ENCODE data around the gene TXNDC2. TPM values are rescaled to one million over a fixed set of nuclear protein-coding genes. Genes with fewer than 3 reads are reported as not detected.
"Not testable (repeated sequence)": the region's sequence is repeated elsewhere in the genome, so short reads cannot be mapped to it uniquely, and the experiment has no call there.

TXNDC2 gene
- total RNA-seq, 1 donor from 2014 or later: under 0.01 TPM

DNA sequence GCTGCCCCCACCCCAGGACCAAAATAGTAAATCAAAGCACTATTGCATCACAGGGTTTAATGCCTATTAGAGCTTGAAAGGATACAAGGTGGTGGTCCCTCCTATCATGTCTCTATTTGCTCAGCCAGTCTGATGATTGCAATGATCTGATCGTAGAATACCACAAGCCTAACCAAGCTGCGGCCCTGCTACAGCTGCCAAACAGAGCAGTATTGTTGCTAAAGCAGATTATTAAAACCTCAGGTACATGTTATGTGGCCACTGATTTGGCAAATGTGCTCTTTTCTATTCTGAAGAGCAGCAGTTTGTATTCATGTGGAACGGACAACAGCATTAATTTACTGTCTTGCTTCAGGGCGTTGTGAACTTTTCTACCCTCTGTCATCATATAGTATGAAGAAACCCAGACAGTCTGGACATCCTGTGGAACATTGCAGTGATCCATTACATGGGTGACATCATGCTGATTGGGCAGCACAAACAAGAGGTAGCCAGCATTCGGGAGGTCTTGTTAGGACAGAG is 19.7 kb downstream of the TXNDC2 start:
- no peak overlapping the region for H3K4me3 ChIP-seq (ENCODE audit: low read depth, low read length)
- DNase-seq (ENCODE audit: low read depth) (peak; percentile 67), FAIRE-seq (peak; percentile 75)
- H3K36me3 ChIP-seq (ENCODE audit: control insufficient read depth, insufficient read depth, low read length): no peaks in the 10 kb centered on the region
- no peaks in the 10 kb centered on the region for H3K27me3 ChIP-seq (ENCODE audit: control insufficient read depth, insufficient read depth, low read length)
- TF ChIP-seq, protein P1, sequence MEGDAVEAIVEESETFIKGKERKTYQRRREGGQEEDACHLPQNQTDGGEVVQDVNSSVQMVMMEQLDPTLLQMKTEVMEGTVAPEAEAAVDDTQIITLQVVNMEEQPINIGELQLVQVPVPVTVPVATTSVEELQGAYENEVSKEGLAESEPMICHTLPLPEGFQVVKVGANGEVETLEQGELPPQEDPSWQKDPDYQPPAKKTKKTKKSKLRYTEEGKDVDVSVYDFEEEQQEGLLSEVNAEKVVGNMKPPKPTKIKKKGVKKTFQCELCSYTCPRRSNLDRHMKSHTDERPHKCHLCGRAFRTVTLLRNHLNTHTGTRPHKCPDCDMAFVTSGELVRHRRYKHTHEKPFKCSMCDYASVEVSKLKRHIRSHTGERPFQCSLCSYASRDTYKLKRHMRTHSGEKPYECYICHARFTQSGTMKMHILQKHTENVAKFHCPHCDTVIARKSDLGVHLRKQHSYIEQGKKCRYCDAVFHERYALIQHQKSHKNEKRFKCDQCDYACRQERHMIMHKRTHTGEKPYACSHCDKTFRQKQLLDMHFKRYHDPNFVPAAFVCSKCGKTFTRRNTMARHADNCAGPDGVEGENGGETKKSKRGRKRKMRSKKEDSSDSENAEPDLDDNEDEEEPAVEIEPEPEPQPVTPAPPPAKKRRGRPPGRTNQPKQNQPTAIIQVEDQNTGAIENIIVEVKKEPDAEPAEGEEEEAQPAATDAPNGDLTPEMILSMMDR (IDR thresholded peaks at IDR 0.05; ENCODE audit: insufficient read depth, low read length, severe bottlenecking): no peak

DNA sequence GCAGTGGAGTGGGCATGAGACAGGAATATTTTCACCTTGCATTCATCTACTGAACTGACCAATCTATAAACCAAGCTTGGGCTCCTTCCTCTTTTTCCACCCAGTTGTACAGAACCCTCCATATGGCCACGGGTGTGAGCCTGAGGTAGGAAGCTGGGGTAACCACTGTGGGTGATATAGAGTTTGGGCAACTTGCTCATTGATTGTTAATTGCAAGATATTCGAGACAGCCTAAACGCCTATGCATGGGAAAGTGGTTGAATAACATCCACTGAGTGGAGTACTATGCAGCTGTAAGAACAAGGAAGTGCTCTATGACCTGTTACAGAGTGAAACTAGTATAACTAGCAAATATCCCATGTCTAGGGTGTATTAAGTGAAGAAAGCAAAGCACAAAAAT is 20.7 kb downstream of the TXNDC2 start:
- TF ChIP-seq, protein P1 (IDR thresholded peaks at IDR 0.05; ENCODE audit: insufficient read depth, low read length, severe bottlenecking): no peak
- no peaks in the 10 kb centered on the region for H3K36me3 ChIP-seq (ENCODE audit: control insufficient read depth, insufficient read depth, low read length)
- DNase-seq (ENCODE audit: low read depth): no peak
- H3K4me3 ChIP-seq (ENCODE audit: low read depth, low read length): no peak overlapping the region
- H3K27me3 ChIP-seq (ENCODE audit: control insufficient read depth, insufficient read depth, low read length): no peaks in the 10 kb centered on the region
- FAIRE-seq: no peak

GRCh38 chr18:9907867-9908266 is 22.1 kb downstream of the TXNDC2 start:
- TF ChIP-seq, protein P1 (IDR thresholded peaks at IDR 0.05; ENCODE audit: insufficient read depth, low read length, severe bottlenecking): no peak
- H3K36me3 ChIP-seq (ENCODE audit: control insufficient read depth, insufficient read depth, low read length): no peaks in the 10 kb centered on the region
- no peak overlapping the region for H3K4me3 ChIP-seq (ENCODE audit: low read depth, low read length)
- DNase-seq (ENCODE audit: low read depth): no peak
- H3K27me3 ChIP-seq (ENCODE audit: control insufficient read depth, insufficient read depth, low read length): no peaks in the 10 kb centered on the region
- no peak for FAIRE-seq

- TF ChIP-seq, protein P1 (IDR thresholded peaks at IDR 0.05; ENCODE audit: insufficient read depth, low read length, severe bottlenecking): no peak
- Histone ChIP-seq H3K27me3 (ENCODE audit: control insufficient read depth, insufficient read depth, low read length) (no peaks in the 10 kb centered on the region), H3K36me3 (ENCODE audit: control insufficient read depth, insufficient read depth, low read length) (no peaks in the 10 kb centered on the region), H3K4me3 (ENCODE audit: low read depth, low read length) (no peak overlapping the region)
- no peak for FAIRE-seq
- DNase-seq (ENCODE audit: low read depth): no peak
These were observed 24.3 kb downstream of the TXNDC2 start for GRCh38 chr18:9910071-9910470.

DNA sequence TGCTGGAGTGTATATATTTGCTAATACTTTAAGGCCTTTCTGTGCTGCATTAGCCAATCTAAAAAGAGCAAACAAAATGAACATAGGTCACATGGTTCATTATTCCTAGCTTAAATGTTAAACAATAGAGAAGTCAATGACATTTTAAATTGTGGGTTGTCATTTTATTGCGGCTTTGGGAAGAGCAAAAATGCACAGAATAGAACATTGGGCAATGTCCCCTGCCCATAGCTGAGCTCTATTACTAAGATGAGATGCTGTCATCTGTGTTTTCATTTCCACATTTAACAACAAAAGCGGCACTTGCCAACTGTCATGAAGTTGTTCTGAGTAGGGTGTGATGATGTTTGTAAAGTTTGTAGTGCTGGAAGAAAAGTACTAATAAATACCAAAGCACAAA is 24.9 kb downstream of the TXNDC2 start:
- Histone ChIP-seq H3K36me3 (ENCODE audit: control insufficient read depth, insufficient read depth, low read length) (no peaks in the 10 kb centered on the region), H3K4me3 (ENCODE audit: low read depth, low read length) (no peak overlapping the region), H3K27me3 (ENCODE audit: control insufficient read depth, insufficient read depth, low read length) (no peaks in the 10 kb centered on the region)
- FAIRE-seq (no peak), DNase-seq (ENCODE audit: low read depth) (no peak)
- TF ChIP-seq, protein P1 (IDR thresholded peaks at IDR 0.05; ENCODE audit: insufficient read depth, low read length, severe bottlenecking): no peak

- TF ChIP-seq, protein P1 (IDR thresholded peaks at IDR 0.05; ENCODE audit: insufficient read depth, low read length, severe bottlenecking): no peak
- Histone ChIP-seq H3K27me3 (ENCODE audit: control insufficient read depth, insufficient read depth, low read length) (no peaks in the 10 kb centered on the region), H3K4me3 (ENCODE audit: low read depth, low read length) (no peak overlapping the region), H3K36me3 (ENCODE audit: control insufficient read depth, insufficient read depth, low read length) (no peaks in the 10 kb centered on the region)
- FAIRE-seq: no peak
- DNase-seq (ENCODE audit: low read depth): no peak
These were observed 25.5 kb downstream of the TXNDC2 start for GRCh38 chr18:9911226-9911625.

DNA sequence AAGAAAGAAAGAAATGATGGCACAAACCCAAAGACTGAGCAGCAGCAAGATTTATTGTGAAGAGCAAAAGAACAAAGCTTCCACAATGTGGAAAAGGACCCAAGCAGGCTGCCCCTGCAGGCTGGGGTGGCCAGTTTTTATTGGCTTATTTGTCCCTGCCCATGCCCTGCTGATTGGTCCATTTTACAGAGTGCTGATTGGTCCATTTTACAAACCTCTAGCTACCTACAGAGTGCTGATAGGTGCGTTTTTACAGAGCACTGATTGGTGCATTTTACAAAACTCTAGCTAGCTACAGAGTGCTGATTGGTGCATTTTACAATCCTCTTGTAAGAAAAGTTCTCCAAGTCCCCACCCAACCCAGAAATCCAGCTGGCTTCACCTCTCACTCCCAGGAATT is 26.5 kb downstream of the TXNDC2 start:
- not testable (repeated sequence) for H3K36me3 ChIP-seq (ENCODE audit: control insufficient read depth, insufficient read depth, low read length); FAIRE-seq; H3K4me3 ChIP-seq (ENCODE audit: low read depth, low read length); DNase-seq (ENCODE audit: low read depth); H3K27me3 ChIP-seq (ENCODE audit: control insufficient read depth, insufficient read depth, low read length)
